ENCODE measurements around the gene TIMP2.

The TIMP2 gene

GRCh38 chr17:78831688-78832540 is 93.3 kb downstream of the TIMP2 start:
- no peak for DNase-seq

- DNase-seq = no peak
Measured at GRCh38 chr17:78829477-78829876, 95.7 kb downstream of the TIMP2 start.

- DNase-seq = no peak
Measured at GRCh38 chr17:78828470-78829185, 96.6 kb downstream of the TIMP2 start.

GRCh38 chr17:78826836-78827509 is 98.2 kb downstream of the TIMP2 start:
- no peak for DNase-seq

GRCh38 chr17:78826421-78826820 is 98.8 kb downstream of the TIMP2 start:
- no peak for DNase-seq

GRCh38 chr17:78825696-78826095 is 99.5 kb downstream of the TIMP2 start:
- DNase-seq = no peak

- no peak for DNase-seq
Measured at GRCh38 chr17:78824240-78824639, 100.9 kb downstream of the TIMP2 start.

- no peak for DNase-seq
Measured at GRCh38 chr17:78823282-78824046, 101.7 kb downstream of the TIMP2 start.

GRCh38 chr17:78822552-78822951 is 102.6 kb downstream of the TIMP2 start:
- DNase-seq = no peak

- no peak for DNase-seq
Measured at GRCh38 chr17:78821961-78822360, 103.2 kb downstream of the TIMP2 start.

GRCh38 chr17:78820841-78821240 is 104.3 kb downstream of the TIMP2 start:
- no peak for DNase-seq

GRCh38 chr17:78819806-78820792 is 105.1 kb downstream of the TIMP2 start:
- DNase-seq = no peak

- no peak for DNase-seq
Measured at GRCh38 chr17:78819402-78819801, 105.8 kb downstream of the TIMP2 start.

GRCh38 chr17:78818932-78819331 is 106.3 kb downstream of the TIMP2 start:
- no peak for DNase-seq

- DNase-seq = no peak
Measured at GRCh38 chr17:78818152-78818846, 106.9 kb downstream of the TIMP2 start.

- peak; percentile 32 for DNase-seq
Measured at GRCh38 chr17:78817123-78817522, 108.1 kb downstream of the TIMP2 start.

GRCh38 chr17:78815696-78816095 is 109.5 kb downstream of the TIMP2 start:
- DNase-seq = no peak

- no peak for DNase-seq
Measured at GRCh38 chr17:78812855-78813254, 112.3 kb downstream of the TIMP2 start.

GRCh38 chr17:78808163-78808562 is 117.0 kb downstream of the TIMP2 start:
- DNase-seq = no peak

GRCh38 chr17:78806451-78806850 is 118.7 kb downstream of the TIMP2 start:
- no peak for DNase-seq

- DNase-seq = peak; percentile 57
Measured at GRCh38 chr17:78805301-78805700, 119.9 kb downstream of the TIMP2 start.
